Fibroblast of peridontal ligament (primary cell): ENCODE data around the gene RD3L.

Experiments
- DNase-seq: peaks from one replicate; pipeline ENCODE4 v3.0.0-alpha.2; 2010; ENCODE audit errors: extremely low read depth

The RD3L gene

DNA sequence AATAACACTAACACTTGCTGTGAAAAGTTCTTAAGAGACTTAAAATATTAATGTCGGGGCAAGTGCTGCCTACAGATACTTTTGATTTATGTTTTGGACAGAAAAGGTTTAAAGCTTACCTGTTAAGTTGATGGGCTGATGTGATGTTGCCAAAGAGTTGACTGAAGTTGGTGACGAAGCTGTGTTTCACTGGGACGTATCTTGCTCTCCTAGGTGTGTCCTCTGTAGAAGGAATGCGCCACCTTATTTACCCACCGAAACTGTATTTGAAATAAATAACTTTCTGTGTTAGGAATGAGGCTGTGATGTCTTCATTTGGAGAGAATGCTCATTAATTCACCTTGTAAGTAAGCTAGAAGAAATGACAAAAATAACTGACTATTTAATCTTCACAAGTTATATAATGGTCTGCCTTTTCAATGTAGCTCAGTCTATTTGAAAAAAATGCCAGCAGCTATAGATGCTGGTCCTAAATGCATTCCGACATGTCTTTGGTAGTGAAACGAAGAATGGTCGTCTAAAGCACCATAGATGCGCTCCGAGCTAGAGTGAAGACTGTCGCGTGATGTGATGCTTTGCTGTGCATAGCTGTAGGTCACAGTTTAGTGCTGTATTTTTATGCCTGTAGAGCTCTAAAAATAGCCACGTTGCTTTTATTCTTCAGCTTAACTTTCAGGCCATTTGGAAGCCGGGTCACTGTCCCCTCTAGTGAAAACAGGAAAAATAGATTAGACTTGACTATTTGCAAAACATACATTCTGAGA, at the start of gene RD3L:
TSS of gene RD3L (minus strand) at position 557 of the 764 bp plus-strand sequence. CDS start 834 bp downstream, outside the sequence.
- no peak for DNase-seq

DNA sequence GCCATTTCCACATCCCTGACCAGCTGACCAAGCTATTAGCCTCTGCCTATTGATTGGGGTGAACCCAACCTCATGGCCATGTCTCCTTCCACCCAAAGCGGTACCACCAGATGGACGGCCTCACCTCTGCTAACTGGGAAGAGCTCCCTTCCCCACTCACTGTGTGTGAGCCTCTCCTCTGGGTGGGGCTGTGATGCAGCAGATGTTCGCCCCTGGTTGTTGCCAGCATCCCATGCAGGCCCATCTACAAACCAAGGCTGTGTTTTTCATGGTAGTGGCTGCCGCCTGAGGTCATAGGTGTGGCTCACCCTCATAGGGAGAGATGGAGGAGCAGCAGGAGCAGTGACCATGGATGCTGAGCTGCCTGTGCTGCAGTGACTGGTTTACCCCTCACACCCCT, 47.6 kb upstream of the RD3L start:
- no peak for DNase-seq

DNA sequence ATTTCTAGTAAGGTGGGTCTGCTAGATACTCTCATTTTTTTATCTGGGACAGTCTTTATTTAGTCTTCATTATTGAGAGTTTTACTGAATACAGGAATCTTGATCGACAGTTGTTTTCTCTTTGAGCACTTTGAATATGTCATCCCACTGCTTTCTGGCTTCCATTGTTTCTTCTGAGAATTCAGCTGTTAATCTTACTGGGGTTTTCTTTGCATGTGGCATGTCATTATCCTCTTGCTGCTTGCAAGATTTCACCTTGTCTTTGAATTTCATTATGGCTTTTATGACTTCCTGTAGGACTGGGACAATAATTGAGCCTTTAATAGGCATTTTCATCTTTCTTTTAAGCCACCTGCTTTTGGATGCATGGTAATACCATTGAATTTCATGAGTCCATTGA, 46.7 kb upstream of the RD3L start:
- DNase-seq: no peak

GRCh38 chr14:103984196-103984595, 41.9 kb upstream of the RD3L start:
- no peak for DNase-seq

DNA sequence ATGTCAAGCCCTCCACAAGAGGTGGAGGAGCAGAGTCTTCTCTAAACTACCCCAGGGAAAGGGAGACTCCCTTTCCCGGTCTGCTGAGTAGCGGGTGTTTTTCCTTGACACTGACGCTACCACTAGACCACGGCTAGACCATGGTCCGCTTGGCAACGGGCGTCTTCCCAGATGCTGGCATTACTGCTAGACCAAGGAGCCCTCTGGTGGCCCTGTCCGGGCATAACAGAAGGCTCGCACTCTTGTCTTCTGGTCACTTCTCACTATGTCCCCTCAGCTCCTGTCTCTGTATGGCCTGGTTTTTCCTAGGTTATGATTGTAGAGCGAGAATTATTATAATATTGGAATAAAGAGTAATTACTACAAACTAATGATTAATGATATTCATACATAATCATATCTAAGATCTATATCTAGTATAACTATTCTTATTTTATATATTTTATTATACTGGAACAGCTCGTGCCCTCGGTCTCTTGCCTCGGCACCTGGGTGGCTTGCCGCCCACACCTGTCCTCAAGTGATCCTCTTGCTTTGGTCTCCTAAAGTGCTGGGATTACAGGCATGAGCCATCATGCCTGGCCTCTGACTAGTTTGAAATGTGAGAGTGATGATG, 38.4 kb upstream of the RD3L start:
- peak; percentile 42 for DNase-seq

- no peak for DNase-seq
Measured at GRCh38 chr14:103974575-103974974, 32.2 kb upstream of the RD3L start.

DNA sequence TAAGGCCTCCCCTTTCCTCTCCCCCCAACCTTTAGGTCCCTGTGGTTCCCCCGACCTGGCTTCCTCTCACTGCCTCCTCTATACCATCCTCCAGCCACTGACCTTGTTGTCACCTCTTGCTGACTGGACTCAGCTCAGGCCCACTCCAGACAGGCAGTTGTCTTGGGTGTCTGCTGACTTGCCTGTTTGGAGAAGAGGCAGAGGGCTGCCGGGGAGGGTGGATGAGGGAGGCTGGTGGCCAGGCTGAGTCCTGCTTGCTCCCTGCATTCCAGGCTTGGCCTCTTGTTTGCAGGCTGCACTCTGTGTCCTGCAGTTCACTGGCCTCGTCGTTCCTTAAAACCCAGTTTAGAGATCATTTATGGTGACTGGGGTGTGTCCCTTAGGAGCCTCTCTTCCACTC, 31.0 kb upstream of the RD3L start:
- no peak for DNase-seq

DNA sequence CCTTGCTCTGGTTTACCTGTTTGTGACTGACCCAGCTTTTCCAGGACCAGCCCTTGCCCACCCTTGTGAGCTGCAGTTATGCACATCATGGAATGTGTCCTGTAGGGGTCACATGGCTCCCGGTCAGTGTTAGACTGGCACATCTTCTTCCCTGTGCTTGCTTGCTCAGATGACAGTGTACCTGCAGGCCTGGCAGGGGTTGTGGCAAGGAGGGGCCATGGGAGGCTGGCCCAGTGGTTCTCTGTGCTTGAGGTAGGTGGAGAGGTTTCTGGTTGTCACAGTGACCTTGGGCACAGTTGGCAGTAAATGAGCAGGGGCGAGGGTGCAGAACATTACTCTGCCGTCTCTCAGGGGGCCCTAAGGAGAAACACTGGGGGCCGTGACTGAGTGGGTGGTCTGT, 27.6 kb upstream of the RD3L start:
- no peak for DNase-seq

- no peak for DNase-seq
Measured at GRCh38 chr14:103966631-103967030, 24.3 kb upstream of the RD3L start.

DNA sequence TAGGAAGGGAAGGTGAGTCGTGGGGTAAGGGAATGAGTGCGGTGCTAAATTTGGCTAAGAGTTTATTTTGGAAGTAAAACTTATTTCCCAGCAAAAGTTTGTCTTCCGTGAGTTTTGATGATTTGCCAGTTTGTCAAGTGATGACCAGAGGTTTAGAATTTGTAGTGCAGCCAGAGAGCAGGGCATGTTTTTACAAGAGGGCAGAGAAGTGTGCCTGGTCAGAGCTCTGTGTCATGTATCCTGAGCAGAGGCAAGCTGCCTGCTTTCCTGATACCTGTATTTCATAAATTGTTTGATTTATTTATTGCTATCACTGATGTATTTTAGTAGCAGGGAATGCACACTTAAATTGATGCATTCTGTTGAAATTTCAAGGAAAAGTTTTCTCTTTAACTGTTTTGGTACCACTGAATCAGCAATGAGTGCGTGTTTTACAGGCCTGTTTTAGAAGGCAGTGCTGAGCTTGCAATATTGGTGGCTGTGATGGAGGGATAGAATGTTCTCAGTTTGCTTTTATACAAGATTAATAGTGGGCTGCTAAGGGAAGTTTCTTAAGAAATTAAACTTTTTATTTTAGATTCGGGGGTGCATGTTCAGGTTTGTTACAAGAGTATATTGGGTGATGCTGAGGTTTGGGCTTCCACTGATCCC, 19.7 kb upstream of the RD3L start:
- DNase-seq: no peak

DNA sequence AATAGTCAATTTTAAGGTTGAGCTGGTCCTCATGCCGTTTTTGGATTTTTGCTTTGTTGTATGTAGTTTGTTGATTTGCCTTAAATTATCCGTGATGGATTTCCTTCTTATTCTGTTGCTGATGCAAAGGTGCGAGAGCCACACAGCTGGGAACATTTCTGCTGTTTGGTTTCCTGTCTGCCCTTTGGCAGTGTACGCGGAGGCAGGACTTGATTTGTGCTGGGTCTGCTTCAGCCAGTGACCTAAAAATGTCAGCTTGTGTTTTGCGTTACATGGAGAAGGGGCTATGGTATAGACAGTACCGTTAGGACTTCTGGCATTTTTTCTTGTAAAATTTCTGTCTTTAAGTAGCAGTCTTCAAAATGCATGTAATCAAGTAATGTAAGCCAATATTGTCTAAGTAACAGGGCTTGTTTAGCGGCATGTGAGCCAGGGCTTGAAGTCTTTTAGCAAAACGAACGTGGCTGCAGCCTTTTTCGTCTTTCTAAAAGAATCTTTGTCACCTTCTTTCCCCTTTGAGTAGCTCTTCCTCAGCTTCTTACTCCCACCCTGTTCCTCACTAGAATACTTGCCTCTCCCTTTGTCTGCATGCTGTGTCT, 18.2 kb upstream of the RD3L start:
- no peak for DNase-seq

GRCh38 chr14:103949131-103949790, 6.9 kb upstream of the RD3L start:
- DNase-seq: peak; percentile 3

DNA sequence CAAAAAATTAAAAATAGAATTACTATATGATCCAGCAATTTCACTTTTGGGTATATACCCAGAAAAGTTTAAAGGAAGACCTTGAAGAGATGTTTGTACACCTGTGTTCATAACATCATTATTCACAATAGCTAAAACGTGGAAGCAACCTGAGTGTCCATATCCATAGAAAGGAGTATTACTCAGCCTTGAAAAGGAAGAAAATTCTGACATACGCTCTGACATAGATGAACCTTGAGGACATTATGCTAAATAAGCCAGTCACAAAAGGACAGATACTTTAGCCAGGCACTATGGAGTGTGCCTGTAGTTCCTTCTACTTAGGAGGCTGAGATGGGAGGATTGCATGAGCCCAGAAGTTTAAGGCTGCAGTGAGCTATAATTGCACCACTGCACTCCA, 6.1 kb upstream of the RD3L start:
- DNase-seq: no peak

DNA sequence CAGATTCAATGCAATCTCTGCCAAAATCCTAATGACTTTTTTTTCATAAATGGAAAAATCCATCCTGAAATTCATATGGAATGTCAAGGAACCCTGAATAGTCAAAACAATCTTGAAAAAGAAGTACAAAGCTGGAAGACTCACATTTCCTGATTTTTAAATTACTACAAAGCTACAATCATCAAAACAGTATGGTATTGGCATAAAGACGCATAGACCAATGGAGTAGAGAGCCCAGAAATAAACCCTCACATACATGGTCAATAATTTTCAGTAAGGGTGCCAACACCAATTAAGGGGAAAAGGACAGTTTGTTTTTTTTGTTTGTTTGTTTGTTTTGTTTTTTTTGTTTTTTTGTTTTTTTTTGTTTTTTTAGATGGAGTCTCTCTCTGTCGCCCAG, 4.6 kb upstream of the RD3L start:
- DNase-seq: no peak

DNA sequence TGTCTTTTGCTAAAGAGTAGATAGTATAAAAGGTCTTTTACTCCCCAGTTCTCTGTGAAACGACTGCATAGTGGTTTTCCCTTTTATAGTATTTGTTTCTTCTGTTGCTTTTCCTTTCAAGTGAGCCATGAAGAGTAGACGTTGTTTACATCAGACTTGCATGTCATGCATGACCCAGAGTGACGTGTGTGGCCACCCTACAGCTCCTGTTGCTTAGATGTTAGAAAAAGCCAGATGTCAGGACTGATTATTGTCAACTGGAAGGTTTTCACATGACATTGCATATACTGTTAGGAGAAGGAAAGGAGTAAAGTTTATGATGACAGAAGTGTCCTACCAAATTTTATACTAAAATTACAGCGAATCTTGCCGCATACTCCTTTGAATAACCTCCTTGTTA, 1.3 kb upstream of the RD3L start:
- DNase-seq: peak; percentile 72

DNA sequence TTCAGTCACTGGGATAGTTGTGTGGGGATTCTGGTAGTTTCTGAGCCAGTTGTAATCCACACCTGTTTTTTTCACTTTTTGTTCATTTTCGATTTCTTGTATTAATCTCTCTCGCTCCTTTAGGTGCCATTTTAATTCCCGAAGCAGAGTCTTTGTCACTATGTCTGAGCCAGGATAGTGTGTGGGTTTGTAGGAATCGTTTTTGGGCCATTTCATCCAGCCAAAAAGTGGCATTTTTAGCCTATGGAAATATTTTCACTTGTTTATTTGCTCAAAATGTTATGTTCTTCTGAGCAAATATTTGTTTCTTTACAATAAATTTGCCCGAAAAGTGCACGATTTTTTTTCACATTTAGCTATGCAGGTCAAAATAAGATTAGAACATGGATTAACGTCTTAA, 867 bp downstream of the RD3L start:
- no peak for DNase-seq

DNA sequence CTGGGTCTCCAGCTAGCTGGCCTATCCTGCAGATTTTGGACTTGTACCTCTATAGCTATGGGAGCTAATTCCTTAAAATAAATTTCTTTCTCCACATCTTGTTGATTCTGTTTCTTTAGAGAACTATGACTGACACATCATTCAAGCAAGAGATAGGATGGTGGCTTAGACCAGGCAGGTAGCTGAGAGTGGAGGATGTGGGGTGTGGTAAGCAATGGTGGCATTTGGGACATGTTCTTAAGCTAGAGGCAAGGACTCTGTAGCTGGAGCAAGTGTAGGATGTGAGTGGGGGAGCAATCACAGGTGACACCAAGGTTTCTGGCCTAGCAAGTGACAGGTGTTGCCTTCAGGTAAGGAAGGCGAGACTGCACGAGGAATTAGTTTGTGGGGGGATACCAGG, 7.2 kb downstream of the RD3L start:
- DNase-seq: no peak

DNA sequence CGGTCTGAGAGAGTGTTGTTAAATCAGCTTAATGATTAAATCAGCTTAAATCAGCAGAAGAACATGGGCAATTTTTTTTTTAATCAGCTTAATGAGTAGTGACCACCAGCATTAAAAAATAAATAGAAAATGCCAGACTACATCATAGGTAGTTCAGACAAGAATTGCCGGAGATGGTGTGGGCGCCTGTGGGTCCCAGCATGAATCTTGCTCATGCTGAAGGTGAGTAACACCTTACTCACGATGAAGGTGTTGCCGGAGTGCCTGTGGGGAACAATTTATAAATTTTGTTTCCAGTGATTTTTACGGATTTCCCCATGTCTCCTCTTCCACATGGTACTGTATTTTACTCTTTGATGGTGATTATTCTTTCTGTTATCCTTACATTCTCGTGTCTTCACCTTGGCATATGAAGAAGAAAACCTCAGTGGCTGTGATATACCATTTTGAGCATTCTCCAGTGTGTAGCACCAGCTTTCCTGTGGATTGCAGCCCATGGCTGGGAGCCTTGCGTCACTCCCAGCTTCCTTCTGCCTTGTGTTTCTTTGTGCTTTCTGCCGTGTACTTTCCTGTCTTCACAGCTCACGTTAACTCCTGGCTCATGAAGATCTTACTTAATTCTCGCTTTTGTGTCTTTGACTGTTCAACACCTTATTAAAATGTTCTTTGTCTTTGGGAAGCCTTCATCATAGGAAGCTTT, 9.4 kb downstream of the RD3L start:
- DNase-seq: no peak

- DNase-seq: no peak
Measured at GRCh38 chr14:103931422-103931821, 10.9 kb downstream of the RD3L start.

DNA sequence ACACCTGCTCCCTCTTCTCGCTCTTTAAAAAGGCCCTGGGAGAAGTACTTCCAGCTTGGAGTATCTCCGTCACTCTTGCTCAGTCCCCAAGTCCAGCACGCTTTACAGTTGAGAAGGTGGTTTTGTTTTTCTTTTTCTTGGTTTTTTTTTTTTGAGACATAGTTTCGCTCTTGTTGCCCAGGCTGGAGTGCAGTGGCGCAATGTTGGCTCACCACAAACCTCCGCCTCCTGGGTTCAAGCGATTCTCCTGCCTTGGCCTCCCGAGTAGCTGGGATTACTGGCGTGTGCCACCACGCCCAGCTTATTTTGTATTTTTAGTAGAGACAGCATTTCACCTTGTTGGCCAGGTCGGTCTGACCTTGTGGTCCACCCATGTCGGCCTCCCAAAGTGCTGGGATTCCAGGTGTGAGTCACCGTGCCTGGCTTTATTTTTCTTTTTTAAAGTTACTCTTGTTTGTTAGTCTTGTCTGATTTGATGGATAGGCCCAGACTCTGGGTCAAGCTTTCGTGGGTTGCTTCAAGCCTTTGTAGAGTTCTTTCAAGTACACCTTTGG, 12.2 kb downstream of the RD3L start:
- DNase-seq: no peak
